Hepatocyte (in vitro differentiated cells): Measurements from ENCODE around the gene FMNL2.

ENCODE experiments used
- EZH2 ChIP-seq: fragments of 200-600 bp; sonication (generic); IDR thresholded peaks from 2 replicates; pipeline ENCODE4 v1.6.1; 2016; ENCODE audit warnings: antibody characterized with exemption, mild to moderate bottlenecking, borderline replicate concordance
- EZH2phosphoT487 ChIP-seq: fragments of 200-600 bp; sonication (generic); IDR thresholded peaks from one replicate; pipeline ENCODE4 v1.6.1; 2018; ENCODE audit warnings: antibody characterized with exemption, mild to moderate bottlenecking, low read depth, moderate library complexity; ENCODE audit not compliant: unreplicated experiment, severe bottlenecking
- TF ChIP-seq, protein P1 (sequence below): fragments of 200-600 bp; sonication (generic); IDR thresholded peaks from 2 replicates; pipeline ENCODE4 v1.5.1; 2016; ENCODE audit warnings: antibody characterized with exemption, mild to moderate bottlenecking; ENCODE audit not compliant: poor library complexity

DNA sequence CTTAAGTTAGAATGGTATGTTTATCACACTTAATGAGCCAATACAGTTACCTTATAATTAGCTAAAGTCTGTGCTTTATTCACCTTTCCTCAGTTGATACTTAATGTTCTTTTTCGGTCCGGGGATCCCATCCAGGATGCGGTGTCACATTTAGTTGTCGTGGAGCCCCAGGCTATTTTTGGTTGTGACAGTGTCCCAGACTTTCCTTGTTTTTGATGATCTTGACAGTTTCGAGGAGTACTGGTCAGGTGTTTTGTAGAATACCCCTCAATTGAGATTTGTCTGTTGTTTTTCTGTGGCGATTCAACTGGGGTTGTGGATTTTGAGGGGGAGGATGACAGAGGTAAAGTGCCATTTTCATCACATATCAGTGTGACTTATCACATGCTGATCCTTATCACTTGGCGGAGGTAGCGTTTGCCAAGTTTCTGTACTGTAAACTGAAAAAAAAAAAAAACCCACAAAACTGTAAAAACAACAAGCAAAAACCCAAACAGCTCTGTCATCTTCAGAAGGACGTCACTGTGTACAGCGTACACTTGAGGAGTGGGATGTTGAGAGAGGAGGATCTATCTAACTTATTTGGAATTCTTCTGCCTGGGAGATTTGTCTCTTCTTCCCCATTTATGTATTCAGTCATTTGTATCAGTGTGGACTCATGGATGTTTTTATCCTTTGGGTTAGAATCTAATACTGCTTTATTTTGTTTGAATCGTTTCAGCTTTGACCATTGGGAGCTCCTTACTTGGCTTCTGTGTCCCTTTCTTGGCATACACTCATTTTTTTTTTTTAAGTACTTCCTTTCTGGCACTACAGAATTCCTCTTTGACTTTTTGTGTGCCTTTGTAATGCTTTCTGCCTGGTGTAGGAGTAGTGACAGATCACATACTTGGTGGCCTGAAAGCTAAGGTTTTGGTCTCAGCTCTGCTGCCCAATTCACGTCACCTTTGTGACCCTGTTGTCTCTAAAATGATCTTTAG lies 68.1 kb downstream of the FMNL2 start:
- TF ChIP-seq, protein P1, sequence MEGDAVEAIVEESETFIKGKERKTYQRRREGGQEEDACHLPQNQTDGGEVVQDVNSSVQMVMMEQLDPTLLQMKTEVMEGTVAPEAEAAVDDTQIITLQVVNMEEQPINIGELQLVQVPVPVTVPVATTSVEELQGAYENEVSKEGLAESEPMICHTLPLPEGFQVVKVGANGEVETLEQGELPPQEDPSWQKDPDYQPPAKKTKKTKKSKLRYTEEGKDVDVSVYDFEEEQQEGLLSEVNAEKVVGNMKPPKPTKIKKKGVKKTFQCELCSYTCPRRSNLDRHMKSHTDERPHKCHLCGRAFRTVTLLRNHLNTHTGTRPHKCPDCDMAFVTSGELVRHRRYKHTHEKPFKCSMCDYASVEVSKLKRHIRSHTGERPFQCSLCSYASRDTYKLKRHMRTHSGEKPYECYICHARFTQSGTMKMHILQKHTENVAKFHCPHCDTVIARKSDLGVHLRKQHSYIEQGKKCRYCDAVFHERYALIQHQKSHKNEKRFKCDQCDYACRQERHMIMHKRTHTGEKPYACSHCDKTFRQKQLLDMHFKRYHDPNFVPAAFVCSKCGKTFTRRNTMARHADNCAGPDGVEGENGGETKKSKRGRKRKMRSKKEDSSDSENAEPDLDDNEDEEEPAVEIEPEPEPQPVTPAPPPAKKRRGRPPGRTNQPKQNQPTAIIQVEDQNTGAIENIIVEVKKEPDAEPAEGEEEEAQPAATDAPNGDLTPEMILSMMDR = no peak
- TF ChIP-seq EZH2 = no peak
- TF ChIP-seq EZH2phosphoT487 = no peak
